Measurements from ENCODE around the gene BRD9. TPM values are rescaled to one million over a fixed set of nuclear protein-coding genes. Genes with fewer than 3 reads are reported as not detected.
A peak's percentile ranks its signal among the peaks of the same experiment; 100 is the strongest.
"Not testable (repeated sequence)": the region's sequence is repeated elsewhere in the genome, so short reads cannot be mapped to it uniquely, and the experiment has no call there.

BRD9 gene
- 16.7 and 17.4 TPM in 2 replicates for total RNA-seq (2014; rRNA removed; shearing (Covaris generic))

- peak; percentile 78 for DNase-seq (ENCODE audit: low spot score)
Measured at GRCh38 chr5:892394-893136, at the start of gene BRD9, which contains the start of gene TRIP13. Gene BRD9 (minus strand): TSS chr5:892801. CDS start chr5:892657, 144 bp downstream. Gene TRIP13 (plus strand): TSS chr5:892884. CDS start chr5:892999, 115 bp downstream.

GRCh38 chr5:940741-941140, 48.1 kb upstream of the BRD9 start:
- DNase-seq (ENCODE audit: low spot score), result not testable (repeated sequence)

- no peak for DNase-seq (ENCODE audit: low spot score)
Measured at GRCh38 chr5:939368-939767, 46.8 kb upstream of the BRD9 start.

GRCh38 chr5:937151-937924, 44.7 kb upstream of the BRD9 start:
- no peak for DNase-seq (ENCODE audit: low spot score)

GRCh38 chr5:936149-937144, 43.8 kb upstream of the BRD9 start:
- no peak for DNase-seq (ENCODE audit: low spot score)

- no peak for DNase-seq (ENCODE audit: low spot score)
Measured at GRCh38 chr5:935510-936084, 43.0 kb upstream of the BRD9 start.

GRCh38 chr5:934381-934967, 41.9 kb upstream of the BRD9 start:
- DNase-seq (ENCODE audit: low spot score), result not testable (repeated sequence)

GRCh38 chr5:933951-934350, 41.4 kb upstream of the BRD9 start:
- DNase-seq (ENCODE audit: low spot score), result not testable (repeated sequence)

GRCh38 chr5:933251-933861, 40.8 kb upstream of the BRD9 start:
- no peak for DNase-seq (ENCODE audit: low spot score)

- DNase-seq (ENCODE audit: low spot score), result no peak
Measured at GRCh38 chr5:932628-933250, 40.1 kb upstream of the BRD9 start.

GRCh38 chr5:932151-932627, 39.6 kb upstream of the BRD9 start:
- DNase-seq (ENCODE audit: low spot score), result no peak

GRCh38 chr5:931570-932145, 39.1 kb upstream of the BRD9 start:
- DNase-seq (ENCODE audit: low spot score), result no peak

- no peak for DNase-seq (ENCODE audit: low spot score)
Measured at GRCh38 chr5:930866-931265, 38.3 kb upstream of the BRD9 start.

GRCh38 chr5:929596-929995, 37.0 kb upstream of the BRD9 start:
- DNase-seq (ENCODE audit: low spot score), result no peak

- DNase-seq (ENCODE audit: low spot score), result not testable (repeated sequence)
Measured at GRCh38 chr5:929182-929581, 36.6 kb upstream of the BRD9 start.

GRCh38 chr5:927172-928015, 34.8 kb upstream of the BRD9 start:
- no peak for DNase-seq (ENCODE audit: low spot score)

GRCh38 chr5:926417-927171, 34.0 kb upstream of the BRD9 start:
- DNase-seq (ENCODE audit: low spot score), result no peak
